Gastrocnemius medialis (tissue), 4 donors: ENCODE measurements around the gene ROBO4.

Source experiments
- POLR2A ChIP-seq, 2 donors: fragments of 450-650 bp; IDR thresholded peaks; one replicate each; pipeline ENCODE4 v1.6.1; 2017; ENCODE audit warnings: antibody characterized with exemption in 2 of 2, mild to moderate bottlenecking in 2 of 2, moderate library complexity in 2 of 2
- TF ChIP-seq, protein P1 (sequence below), 5 experiments: fragments of 450-650 bp in 3 of 5; fragments of 200-600 bp in 2 of 5; sonication (generic) in 2 of 5; IDR thresholded peaks in 4 of 5; conservative IDR thresholded peaks in 1 of 5; 1 replicate in 4 of 5; 2 replicates in 1 of 5; pipeline ENCODE4 v1.5.1; 2016 to 2019; ENCODE audit warnings: antibody characterized with exemption in 5 of 5, mild to moderate bottlenecking in 3 of 5, moderate library complexity in 3 of 5

DNA sequence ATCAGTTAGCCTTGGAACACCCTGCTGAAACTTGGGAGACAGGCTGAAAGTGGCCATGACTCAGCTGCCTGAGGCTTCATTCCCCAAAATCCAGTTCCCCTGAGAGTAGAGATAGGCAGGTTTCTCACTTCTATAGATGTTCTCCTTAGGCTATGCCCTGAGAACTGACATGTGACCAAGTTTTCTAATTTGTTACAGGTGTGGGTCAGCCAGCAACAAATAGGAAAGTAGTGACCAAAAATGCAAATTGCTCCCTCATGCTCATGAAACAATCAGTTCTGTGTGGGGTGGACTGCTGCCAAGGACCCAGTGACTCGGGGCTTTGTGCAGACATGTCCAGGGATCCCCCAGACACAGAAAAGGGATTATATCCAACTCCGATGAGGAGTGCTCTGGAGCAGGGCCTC is 49.1 kb upstream of the ROBO4 start:
- TF ChIP-seq, protein P1, sequence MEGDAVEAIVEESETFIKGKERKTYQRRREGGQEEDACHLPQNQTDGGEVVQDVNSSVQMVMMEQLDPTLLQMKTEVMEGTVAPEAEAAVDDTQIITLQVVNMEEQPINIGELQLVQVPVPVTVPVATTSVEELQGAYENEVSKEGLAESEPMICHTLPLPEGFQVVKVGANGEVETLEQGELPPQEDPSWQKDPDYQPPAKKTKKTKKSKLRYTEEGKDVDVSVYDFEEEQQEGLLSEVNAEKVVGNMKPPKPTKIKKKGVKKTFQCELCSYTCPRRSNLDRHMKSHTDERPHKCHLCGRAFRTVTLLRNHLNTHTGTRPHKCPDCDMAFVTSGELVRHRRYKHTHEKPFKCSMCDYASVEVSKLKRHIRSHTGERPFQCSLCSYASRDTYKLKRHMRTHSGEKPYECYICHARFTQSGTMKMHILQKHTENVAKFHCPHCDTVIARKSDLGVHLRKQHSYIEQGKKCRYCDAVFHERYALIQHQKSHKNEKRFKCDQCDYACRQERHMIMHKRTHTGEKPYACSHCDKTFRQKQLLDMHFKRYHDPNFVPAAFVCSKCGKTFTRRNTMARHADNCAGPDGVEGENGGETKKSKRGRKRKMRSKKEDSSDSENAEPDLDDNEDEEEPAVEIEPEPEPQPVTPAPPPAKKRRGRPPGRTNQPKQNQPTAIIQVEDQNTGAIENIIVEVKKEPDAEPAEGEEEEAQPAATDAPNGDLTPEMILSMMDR (IDR thresholded peaks at IDR 0.05 in 4 of 5, conservative IDR thresholded peaks at IDR 0.05 in 1 of 5) = no peak
- TF ChIP-seq POLR2A (IDR thresholded peaks at IDR 0.05) = no peak
